Nephron (organoid): ENCODE measurements around the gene DNAAF3.
A peak's percentile ranks its signal among the peaks of the same experiment; 100 is the strongest.

ENCODE experiments used
- H3K27ac Mint-ChIP-seq, 3 experiments: 2 replicates each; pipeline ENCODE4 v1.8.0; 2020; ENCODE audit warnings: mixed read lengths in 3 of 3, mild to moderate bottlenecking in 2 of 3, moderate library complexity in 1 of 3
- H3K27me3 Mint-ChIP-seq: 2 replicates; pipeline ENCODE4 v1.8.0; 2021; ENCODE audit warnings: low read depth, mild to moderate bottlenecking, moderate library complexity, mixed read lengths
- H3K36me3 Mint-ChIP-seq: 2 replicates; pipeline ENCODE4 v1.8.0; 2020; ENCODE audit warnings: low read depth, mixed read lengths
- H3K4me1 Mint-ChIP-seq: 2 replicates; pipeline ENCODE4 v1.8.0; 2020; ENCODE audit warnings: mixed read lengths
- H3K4me3 Mint-ChIP-seq, 3 experiments: 2 replicates each; pipeline ENCODE4 v1.8.0; 2020; ENCODE audit warnings: mild to moderate bottlenecking in 3 of 3, mixed read lengths in 3 of 3, moderate library complexity in 2 of 3
- H3K9me3 Mint-ChIP-seq: 2 replicates; pipeline ENCODE4 v1.8.0; 2020; ENCODE audit warnings: mixed read lengths
- CTCF ChIP-seq, 3 experiments: fragments of 200-600 bp; sonication (generic); IDR thresholded peaks; one replicate each; pipeline ENCODE4 v1.5.0; 2021; ENCODE audit warnings: antibody characterized with exemption in 3 of 3; ENCODE audit not compliant: unreplicated experiment in 3 of 3

DNAAF3 gene

GRCh38 chr19:55179606-55180484 lies 13.4 kb upstream of the DNAAF3 start, which contains the start of gene SYT5:
TSS of gene SYT5 (minus strand) at chr19:55180289. CDS start at chr19:55179041, 1,248 bp downstream.
- no peaks in the 10 kb centered on the region for H3K36me3 Mint-ChIP-seq
- H3K27me3 Mint-ChIP-seq, result peaks cover 93% of the 10 kb centered on the region
- peak within 1 kb of the TSS; percentile 77 to 85 (median 78) for H3K4me3 Mint-ChIP-seq
- no peak within 1 kb of the TSS for H3K27ac Mint-ChIP-seq
- no peak for TF ChIP-seq CTCF (IDR thresholded peaks at IDR 0.05; ENCODE audit: unreplicated experiment in 3 of 3)
- peaks cover 2% of the 10 kb centered on the region for H3K9me3 Mint-ChIP-seq
- no peaks in the 10 kb centered on the region for H3K4me1 Mint-ChIP-seq

- peak overlapping the region; percentile 77 to 85 (median 78) for H3K4me3 Mint-ChIP-seq
- H3K9me3 Mint-ChIP-seq, result peaks cover 2% of the 10 kb centered on the region
- TF ChIP-seq CTCF (IDR thresholded peaks at IDR 0.05; ENCODE audit: unreplicated experiment in 3 of 3), result no peak
- no peak overlapping the region for H3K27ac Mint-ChIP-seq
- no peaks in the 10 kb centered on the region for H3K36me3 Mint-ChIP-seq
- H3K27me3 Mint-ChIP-seq, result peaks cover 96% of the 10 kb centered on the region
- no peaks in the 10 kb centered on the region for H3K4me1 Mint-ChIP-seq
Measured at GRCh38 chr19:55178781-55179599, 12.6 kb upstream of the DNAAF3 start.

GRCh38 chr19:55176076-55176475 lies 9.7 kb upstream of the DNAAF3 start:
- Mint-ChIP-seq H3K9me3 (peaks cover 5% of the 10 kb centered on the region), H3K4me1 (peaks cover 7% of the 10 kb centered on the region), H3K27me3 (peaks cover 100% of the 10 kb centered on the region), H3K27ac (no peak overlapping the region), H3K36me3 (no peaks in the 10 kb centered on the region), H3K4me3 (no peak overlapping the region)
- no peak for TF ChIP-seq CTCF (IDR thresholded peaks at IDR 0.05; ENCODE audit: unreplicated experiment in 3 of 3)

GRCh38 chr19:55175117-55175867 lies 8.9 kb upstream of the DNAAF3 start:
- Mint-ChIP-seq H3K4me1 (peaks cover 7% of the 10 kb centered on the region), H3K4me3 (no peak overlapping the region), H3K36me3 (no peaks in the 10 kb centered on the region), H3K9me3 (peaks cover 5% of the 10 kb centered on the region), H3K27ac (no peak overlapping the region), H3K27me3 (peaks cover 100% of the 10 kb centered on the region)
- no peak for TF ChIP-seq CTCF (IDR thresholded peaks at IDR 0.05; ENCODE audit: unreplicated experiment in 3 of 3)

GRCh38 chr19:55174425-55175116 lies 8.2 kb upstream of the DNAAF3 start:
- Mint-ChIP-seq H3K4me1 (peaks cover 7% of the 10 kb centered on the region), H3K27ac (no peak overlapping the region)
- TF ChIP-seq CTCF (IDR thresholded peaks at IDR 0.05; ENCODE audit: unreplicated experiment in 3 of 3), result no peak

More at GRCh38 chr19:55174425-55175116, 8.2 kb upstream of the DNAAF3 start:
- H3K36me3 Mint-ChIP-seq, result no peaks in the 10 kb centered on the region
- H3K27me3 Mint-ChIP-seq, result peaks cover 100% of the 10 kb centered on the region
- peaks cover 5% of the 10 kb centered on the region for H3K9me3 Mint-ChIP-seq
- peak overlapping the region in 2 of 3 experiments; percentile 69 to 80 for H3K4me3 Mint-ChIP-seq
